Spleen (tissue), 11 donors: ENCODE data around the gene IL1RAPL2. TPM values are rescaled to one million over a fixed set of nuclear protein-coding genes. Genes with fewer than 3 reads are reported as not detected.
"Not testable (repeated sequence)": the region's sequence is repeated elsewhere in the genome, so short reads cannot be mapped to it uniquely, and the experiment has no call there.

ENCODE experiments used
- DNase-seq: peaks from one replicate; pipeline ENCODE4 v3.0.0-alpha.2; 2020
- H3K27ac ChIP-seq, 8 donors: fragments of 200-600 bp; sonication (generic) in 7 of 8; 1 replicate in 4 of 8; 2 replicates in 4 of 8; pipeline versions ENCODE4 v1.5.0 to v1.8.0; 2016 to 2021; ENCODE audit warnings: inconsistent platforms in 4 of 8, mild to moderate bottlenecking in 4 of 8, moderate library complexity in 1 of 8
- H3K27me3 ChIP-seq, 7 donors: fragments of 200-600 bp; sonication (generic) in 6 of 7; replicated peaks in 1 of 7; 1 replicate in 4 of 7; 2 replicates in 3 of 7; pipeline versions ENCODE4 v1.5.0 to v1.8.0; 2016 to 2021; ENCODE audit warnings: inconsistent platforms in 3 of 7, mild to moderate bottlenecking in 1 of 7
- H3K36me3 ChIP-seq, 6 donors: fragments of 200-600 bp; sonication (generic) in 5 of 6; 1 replicate in 4 of 6; 2 replicates in 2 of 6; pipeline versions ENCODE4 v1.5.0 to v1.8.0; 2016 to 2021; ENCODE audit warnings: inconsistent platforms in 2 of 6
- H3K4me1 ChIP-seq, 6 donors: fragments of 200-600 bp; sonication (generic) in 5 of 6; 1 replicate in 3 of 6; 2 replicates in 3 of 6; pipeline versions ENCODE4 v1.5.0 to v1.8.0; 2016 to 2021; ENCODE audit warnings: inconsistent platforms in 3 of 6
- H3K4me3 ChIP-seq, 8 donors: fragments of 200-600 bp; sonication (generic) in 7 of 8; 1 replicate in 4 of 8; 2 replicates in 4 of 8; pipeline versions ENCODE4 v1.5.0 to v1.8.0; 2016 to 2021; ENCODE audit warnings: inconsistent platforms in 4 of 8, mild to moderate bottlenecking in 4 of 8, moderate library complexity in 2 of 8
- H3K9me3 ChIP-seq, 8 donors: fragments of 200-600 bp; sonication (generic) in 7 of 8; 1 replicate in 4 of 8; 2 replicates in 4 of 8; pipeline versions ENCODE4 v1.5.0 to v1.8.0; 2016 to 2021; ENCODE audit warnings: inconsistent platforms in 4 of 8
- CTCF ChIP-seq, 11 experiments: fragments of 200-600 bp in 7 of 11; fragments of 450-650 bp in 4 of 11; sonication (generic) in 4 of 11; IDR thresholded peaks in 8 of 11; conservative IDR thresholded peaks in 3 of 11; 1 replicate in 7 of 11; 2 replicates in 4 of 11; pipeline versions ENCODE4 v1.4.0 to v1.8.0; 2016 to 2021; ENCODE audit warnings: antibody characterized with exemption in 11 of 11, inconsistent platforms in 4 of 11, mild to moderate bottlenecking in 1 of 11
- POLR2A ChIP-seq, 3 donors: fragments of 450-650 bp; IDR thresholded peaks; one replicate each; pipeline ENCODE4 v1.5.1; 2017; ENCODE audit warnings: antibody characterized with exemption in 3 of 3, mild to moderate bottlenecking in 1 of 3
- POLR2AphosphoS5 ChIP-seq, 3 donors: sonication (generic); formaldehyde crosslinking; IDR thresholded peaks; one replicate each; pipeline ENCODE4 v1.5.1; 2017; ENCODE audit warnings: antibody characterized with exemption in 3 of 3
- whole genome bisulfite sequencing, 5 donors: extraction: QIAGEN DNeasy Blood & Tissue Kit in 3 of 5; methylation state at CpG; one replicate each; pipeline versions ENCODE4 v1.1.5 to v1.1.7; 2013 to 2018; 5-methylcytosine and 5-hydroxymethylcytosine counted together
- intact Hi-C: fragments of 100-400 bp; cut with DNase I; formaldehyde crosslinking; loops from one replicate; pipeline ENCODE4 v1.15.0; 2023; ENCODE audit warnings: low total_unique reads
- polyA plus RNA-seq, 3 donors: library from polyadenylated mRNA; stranded (reverse); fragments of 200-250 nt; gene quantifications; one replicate each; pipeline ENCODE4 v1.2.1, GENCODE V29; 2013
- total RNA-seq, 7 donors: library from RNA; depleted of rRNA in 3 of 7; stranded (reverse); fragments of >200 nt in 3 of 7; fragmentation: NEBNext Ultra II Directional in 4 of 7; extraction: Animal tissue kit (Norgen Biotek cat#: 25700) in 4 of 7; gene quantifications; one replicate each; pipeline versions ENCODE4 v1.1.0 to v1.2.1, GENCODE V29; 2016 to 2021
- donor health status: healthy with polysubstance abuse.
- donor health status: DM: no; HTN: no; CAD: no; lungs with moderate emphysema.
- donor health status: DM: no; HTN: no; CAD: no.
- donor health status: Bipolar disorder and iron deficiency.
- donor health status: healthy.
- donor health status: DM: no; HTN: no; CAD: no.
- donor health status: DM: yes; HTN: yes; CAD: no.

The IL1RAPL2 gene
- total and polyA plus RNA-seq, 10 donors: not detected

- Histone ChIP-seq H3K36me3 (no peaks in the 10 kb centered on the region), H3K9me3 (peaks cover 0 to 5% (median 0%) of the 10 kb centered on the region in 8 donors), H3K27me3 (no peaks in the 10 kb centered on the region), H3K4me3 (no peak overlapping the region), H3K27ac (no peak overlapping the region), H3K4me1 (no peaks in the 10 kb centered on the region)
- 88 to 96% (median 93%) methylated on average over 2 of the region's 2 CpGs for WGBS, 5 donors
- intact Hi-C loops: no loop called here
- TF ChIP-seq CTCF (IDR thresholded peaks at IDR 0.05 in 8 of 11, conservative IDR thresholded peaks at IDR 0.05 in 3 of 11): no peak
- TF ChIP-seq POLR2AphosphoS5 (IDR thresholded peaks at IDR 0.05): no peak
- TF ChIP-seq POLR2A (IDR thresholded peaks at IDR 0.05): no peak
- DNase-seq: no peak
These were observed 447.7 kb downstream of the IL1RAPL2 start for GRCh38 chrX:105013719-105014118.

GRCh38 chrX:105017641-105018040 is 451.6 kb downstream of the IL1RAPL2 start:
- TF ChIP-seq POLR2A (IDR thresholded peaks at IDR 0.05): no peak
- no peak for TF ChIP-seq CTCF (IDR thresholded peaks at IDR 0.05 in 8 of 11, conservative IDR thresholded peaks at IDR 0.05 in 3 of 11)
- TF ChIP-seq POLR2AphosphoS5 (IDR thresholded peaks at IDR 0.05): no peak

GRCh38 chrX:105018865-105019264 is 452.9 kb downstream of the IL1RAPL2 start:
- no peaks in the 10 kb centered on the region for H3K4me1 ChIP-seq
- no peak for DNase-seq
- TF ChIP-seq CTCF (IDR thresholded peaks at IDR 0.05 in 8 of 11, conservative IDR thresholded peaks at IDR 0.05 in 3 of 11) (no peak), POLR2AphosphoS5 (IDR thresholded peaks at IDR 0.05) (no peak), POLR2A (IDR thresholded peaks at IDR 0.05) (no peak)
- 67 to 80% (median 69%) methylated on average over 1 of the region's 1 CpG for WGBS, 5 donors
- no peak overlapping the region for H3K27ac ChIP-seq
- H3K36me3 ChIP-seq: no peaks in the 10 kb centered on the region
- no peaks in the 10 kb centered on the region for H3K27me3 ChIP-seq
- no peak overlapping the region for H3K4me3 ChIP-seq
- peaks cover 0 to 4% (median 0%) of the 10 kb centered on the region in 8 donors for H3K9me3 ChIP-seq
- intact Hi-C loops: no loop called here

More at GRCh38 chrX:105017641-105018040, 451.6 kb downstream of the IL1RAPL2 start:
- intact Hi-C loops: no loop called here
- DNase-seq: no peak
- Histone ChIP-seq H3K27me3 (no peaks in the 10 kb centered on the region), H3K4me1 (no peaks in the 10 kb centered on the region), H3K9me3 (peaks cover 0 to 4% (median 0%) of the 10 kb centered on the region in 8 donors), H3K4me3 (no peak overlapping the region), H3K27ac (no peak overlapping the region), H3K36me3 (no peaks in the 10 kb centered on the region)
- 68 to 88% (median 77%) methylated on average over 2 of the region's 2 CpGs for WGBS, 5 donors

- H3K9me3 ChIP-seq, H3K4me3 ChIP-seq, H3K27me3 ChIP-seq, H3K36me3 ChIP-seq, H3K4me1 ChIP-seq, DNase-seq, H3K27ac ChIP-seq, intact Hi-C loops: not testable (repeated sequence)
- 61 to 93% (median 84%) methylated on average over 2 to 3 of the region's 3 CpGs for WGBS, 5 donors
These were observed 463.0 kb downstream of the IL1RAPL2 start for GRCh38 chrX:105028962-105029361.
